ACC112 (cell line): ENCODE results near the gene CD207.
"Not testable (repeated sequence)": the region's sequence is repeated elsewhere in the genome, so short reads cannot be mapped to it uniquely, and the experiment has no call there.

Experiments
- H2AFZ ChIP-seq: fragments of 200-600 bp; sonication (generic); one replicate; pipeline ENCODE4 v1.6.0; 2017; ENCODE audit warnings: antibody characterized with exemption, low read length; ENCODE audit not compliant: unreplicated experiment
- H3K27ac ChIP-seq: fragments of 200-600 bp; sonication (generic); 2 replicates; pipeline ENCODE4 v1.5.1; 2014; ENCODE audit warnings: low read depth, mild to moderate bottlenecking, antibody characterized with exemption, low read length, moderate library complexity
- H3K27me3 ChIP-seq: fragments of 200-600 bp; sonication (generic); 2 replicates; pipeline ENCODE4 v1.6.1; 2014; ENCODE audit warnings: mild to moderate bottlenecking, antibody characterized with exemption, low read length, moderate library complexity, mixed read lengths; ENCODE audit not compliant: insufficient read depth
- H3K36me3 ChIP-seq: fragments of 200-600 bp; sonication (generic); 2 replicates; pipeline ENCODE4 v1.6.1; 2016; ENCODE audit warnings: mild to moderate bottlenecking, antibody characterized with exemption, low read length, moderate library complexity, mixed read lengths; ENCODE audit not compliant: insufficient read depth
- H3K4me1 ChIP-seq: fragments of 200-600 bp; sonication (generic); one replicate; pipeline ENCODE4 v1.6.1; 2016; ENCODE audit warnings: low read length, mixed read lengths; ENCODE audit not compliant: insufficient read depth, unreplicated experiment, control insufficient read depth
- H3K4me3 ChIP-seq: fragments of 200-600 bp; sonication (generic); 2 replicates; pipeline ENCODE4 v1.5.1; 2014; ENCODE audit warnings: mild to moderate bottlenecking, low read depth, low read length
- H3K79me2 ChIP-seq: fragments of 200-600 bp; sonication (generic); one replicate; pipeline ENCODE4 v1.6.0; 2016; ENCODE audit warnings: low read length; ENCODE audit not compliant: control insufficient read depth, unreplicated experiment, insufficient read depth

The CD207 gene

DNA sequence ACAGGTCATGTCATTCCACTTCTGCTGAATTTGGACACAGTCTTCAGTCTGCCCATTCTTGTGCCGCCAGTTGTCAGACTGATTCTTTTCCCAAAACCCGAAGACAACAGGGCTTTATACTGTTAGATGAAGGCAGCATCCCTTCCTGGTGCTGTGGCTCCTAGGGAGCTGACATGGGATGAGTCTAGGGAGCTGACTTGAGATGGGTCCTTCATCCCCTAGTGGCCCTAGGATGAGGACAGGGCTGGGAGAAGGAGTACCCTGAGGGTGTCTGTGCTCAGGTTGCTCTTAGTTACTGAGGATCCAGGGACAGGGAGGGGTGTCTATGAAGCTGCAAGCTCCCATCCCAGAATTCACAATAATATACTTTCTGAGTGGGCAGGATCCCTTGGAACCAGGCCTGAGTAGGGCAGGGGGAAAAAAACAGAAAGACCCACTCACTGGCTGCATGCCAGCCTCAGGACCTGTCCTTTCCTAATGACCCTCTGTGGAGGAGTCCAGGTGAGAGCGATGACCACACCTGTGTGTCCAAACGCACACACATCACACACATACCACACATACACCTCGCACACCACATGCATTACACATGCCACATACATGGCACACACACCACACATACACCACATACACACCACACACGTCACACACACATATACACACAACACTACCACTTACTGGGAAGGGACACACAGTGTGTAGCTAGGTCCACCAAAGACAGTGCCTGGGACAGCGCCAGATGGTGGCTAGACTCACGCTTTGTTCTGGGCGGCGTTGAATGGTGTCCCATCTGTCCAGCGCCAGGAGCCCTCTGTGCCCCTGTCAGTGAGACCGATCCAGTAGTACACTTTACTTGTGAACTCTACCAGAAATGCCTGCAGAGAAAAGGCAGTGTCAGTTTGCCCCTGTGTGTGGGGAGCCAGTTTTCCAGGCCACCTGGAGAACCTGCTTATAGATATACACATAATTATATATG, 26.3 kb downstream of the CD207 start:
- Histone ChIP-seq H3K4me1 (no peaks in the 10 kb centered on the region), H3K36me3 (no peaks in the 10 kb centered on the region), H3K27ac (no peak overlapping the region), H3K27me3 (peaks cover 69% of the 10 kb centered on the region), H2AFZ (no peak overlapping the region), H3K79me2 (no peaks in the 10 kb centered on the region), H3K4me3 (no peak overlapping the region)

DNA sequence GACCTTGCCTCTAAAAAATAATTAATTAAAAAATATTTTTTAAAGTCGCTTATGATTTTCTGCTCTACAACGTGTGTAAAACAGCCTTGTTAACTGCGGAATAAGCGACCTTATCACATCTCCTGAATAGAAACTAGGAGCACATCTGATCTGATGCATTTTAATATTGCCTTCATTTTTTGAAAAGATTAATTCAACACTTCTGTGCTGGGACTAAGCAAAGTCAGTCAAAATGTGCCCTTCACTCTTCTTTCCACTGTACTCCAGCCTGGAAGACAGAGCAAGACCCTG, 27.8 kb downstream of the CD207 start:
- Histone ChIP-seq H3K27me3 (peaks cover 62% of the 10 kb centered on the region), H3K79me2 (no peaks in the 10 kb centered on the region), H3K36me3 (no peaks in the 10 kb centered on the region), H3K4me3 (no peak overlapping the region), H2AFZ (no peak overlapping the region), H3K27ac (no peak overlapping the region), H3K4me1 (no peaks in the 10 kb centered on the region)

DNA sequence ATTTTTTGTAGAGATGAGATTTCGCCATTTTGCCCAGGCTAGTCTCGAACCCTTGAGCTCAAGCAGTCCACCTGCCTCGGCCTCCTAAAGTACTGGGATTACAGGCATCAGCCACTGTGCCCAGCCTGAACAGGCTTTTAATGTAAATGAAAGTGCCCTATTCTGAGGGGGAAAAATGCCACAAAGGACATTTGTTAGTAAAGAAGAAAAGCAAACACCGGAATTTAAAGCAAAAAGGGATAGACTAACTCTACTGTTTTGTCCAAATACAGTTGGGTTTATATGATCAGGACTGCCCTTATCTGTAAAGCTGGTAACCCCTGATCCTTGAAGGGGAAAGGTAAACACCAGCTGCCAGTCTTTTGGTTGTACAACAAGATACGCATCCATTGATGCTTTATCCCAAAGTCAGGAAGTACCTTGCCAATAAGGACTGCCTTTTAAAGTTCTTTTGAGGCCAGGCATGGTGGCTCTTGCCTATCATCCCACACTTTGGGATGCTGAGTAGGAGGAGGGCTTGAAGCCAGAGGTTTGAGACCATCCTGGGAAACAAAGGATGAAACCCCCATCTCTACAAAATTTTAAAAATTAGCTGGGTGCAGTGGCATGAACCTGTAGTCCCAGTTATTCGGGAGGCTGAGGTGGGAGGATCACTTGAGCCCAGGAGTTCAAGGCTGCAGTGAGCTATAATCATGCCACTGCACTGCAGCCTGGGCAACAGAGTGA, 28.4 kb downstream of the CD207 start:
- Histone ChIP-seq H3K79me2 (no peaks in the 10 kb centered on the region), H3K36me3 (no peaks in the 10 kb centered on the region), H2AFZ (no peak overlapping the region), H3K4me3 (no peak overlapping the region), H3K27me3 (peaks cover 58% of the 10 kb centered on the region), H3K4me1 (no peaks in the 10 kb centered on the region), H3K27ac (no peak overlapping the region)

DNA sequence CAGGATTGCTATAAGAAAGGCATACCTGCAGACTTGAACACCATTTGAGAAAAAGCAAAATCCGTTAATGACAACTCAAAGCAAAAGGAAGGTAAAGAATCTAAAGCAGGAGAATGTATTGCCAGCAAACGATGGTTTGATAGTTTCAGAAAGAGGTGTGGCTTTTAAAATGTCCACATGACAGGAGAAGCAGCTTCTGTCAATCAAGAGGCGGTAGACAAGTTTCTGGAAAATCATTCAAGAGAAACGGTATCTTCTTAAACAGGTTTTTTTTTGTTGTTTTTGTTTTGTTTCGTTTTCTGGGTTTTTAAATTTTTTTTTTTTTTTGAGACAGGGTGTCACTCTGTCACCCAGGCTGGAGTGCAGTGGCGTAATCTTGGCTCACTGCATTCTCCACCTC, 29.0 kb downstream of the CD207 start:
- Histone ChIP-seq H3K4me3 (no peak overlapping the region), H3K27me3 (peaks cover 58% of the 10 kb centered on the region), H2AFZ (no peak overlapping the region), H3K4me1 (no peaks in the 10 kb centered on the region), H3K36me3 (no peaks in the 10 kb centered on the region), H3K27ac (no peak overlapping the region), H3K79me2 (no peaks in the 10 kb centered on the region)

DNA sequence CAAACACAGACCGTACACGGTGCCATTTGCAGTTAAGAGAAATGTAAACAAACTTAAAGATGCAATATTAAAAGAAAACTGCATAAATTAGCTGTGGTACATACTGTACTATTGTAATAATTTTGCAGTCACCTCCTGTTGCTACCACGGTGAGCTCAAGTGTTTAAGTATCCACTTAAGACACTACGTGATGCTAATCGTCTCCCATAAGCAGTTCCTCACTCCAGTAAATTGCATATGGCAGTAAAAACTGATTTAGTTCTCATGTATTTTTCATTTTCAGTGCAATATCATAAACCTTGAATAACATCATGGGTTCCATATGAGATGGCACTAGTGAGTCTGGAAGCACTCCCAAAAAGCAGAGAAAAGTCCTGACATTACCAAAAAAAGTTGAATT, 29.6 kb downstream of the CD207 start:
- H3K27ac ChIP-seq, result no peak overlapping the region
- H3K36me3 ChIP-seq, result no peaks in the 10 kb centered on the region
- no peak overlapping the region for H2AFZ ChIP-seq
- no peak overlapping the region for H3K4me3 ChIP-seq
- peaks cover 58% of the 10 kb centered on the region for H3K27me3 ChIP-seq
- H3K79me2 ChIP-seq, result no peaks in the 10 kb centered on the region
- H3K4me1 ChIP-seq, result no peaks in the 10 kb centered on the region

DNA sequence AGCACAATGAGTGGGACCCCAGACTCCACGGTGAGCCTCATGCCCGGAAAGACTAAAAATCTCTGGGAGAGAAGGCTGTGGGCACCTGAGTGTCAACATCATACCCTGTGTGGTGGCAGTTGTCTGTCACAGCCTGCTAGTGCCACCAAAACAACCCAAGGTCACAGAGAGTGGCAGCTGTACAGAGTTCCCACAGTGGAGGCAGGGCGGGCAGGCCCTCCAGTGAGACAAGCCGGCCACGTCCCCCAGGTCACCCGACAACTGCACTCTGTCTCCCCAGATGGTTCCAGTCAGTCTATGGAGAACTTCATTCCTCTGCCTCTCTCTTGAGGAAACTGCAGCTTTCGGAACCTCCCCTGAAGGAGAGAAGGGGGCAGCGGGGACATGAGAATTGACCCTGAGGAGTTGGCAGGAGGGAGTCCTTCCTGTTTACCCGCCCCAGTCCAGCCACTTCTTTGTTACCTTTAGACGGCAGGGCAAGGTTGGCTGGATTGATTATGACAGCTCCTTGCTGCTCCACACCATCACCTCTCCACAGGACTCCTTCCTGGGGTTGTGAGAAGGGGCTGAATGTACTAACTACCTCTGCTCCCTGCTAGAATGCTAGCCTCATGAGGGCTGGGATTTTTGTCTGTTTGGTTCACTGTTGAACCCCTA, 33.9 kb downstream of the CD207 start:
- Histone ChIP-seq H2AFZ (no peak overlapping the region), H3K79me2 (no peaks in the 10 kb centered on the region), H3K4me3 (no peak overlapping the region), H3K27me3 (peaks cover 60% of the 10 kb centered on the region), H3K36me3 (no peaks in the 10 kb centered on the region), H3K27ac (no peak overlapping the region), H3K4me1 (no peaks in the 10 kb centered on the region)

DNA sequence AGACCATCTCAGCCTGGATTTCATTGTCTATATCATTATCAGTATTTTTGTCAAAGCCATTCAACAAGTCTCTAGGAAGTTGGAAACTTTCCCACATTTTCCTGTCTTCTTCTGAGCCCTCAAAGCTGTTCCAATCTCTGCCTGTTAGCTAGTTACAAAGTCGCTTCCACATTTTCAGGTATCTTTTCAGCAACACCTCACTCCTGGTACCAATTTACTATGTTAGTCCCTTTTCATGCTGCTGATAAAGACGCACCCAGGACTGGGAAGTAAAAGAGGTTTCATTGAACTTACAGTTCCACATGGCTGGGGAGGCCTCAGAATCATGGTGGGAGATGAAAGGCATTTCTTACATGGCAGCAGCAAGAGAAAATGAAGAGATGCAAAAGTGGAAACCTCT, 35.9 kb downstream of the CD207 start:
- no peaks in the 10 kb centered on the region for H3K79me2 ChIP-seq
- H3K4me1 ChIP-seq, result no peaks in the 10 kb centered on the region
- peaks cover 71% of the 10 kb centered on the region for H3K27me3 ChIP-seq
- no peak overlapping the region for H3K27ac ChIP-seq
- no peaks in the 10 kb centered on the region for H3K36me3 ChIP-seq
- H3K4me3 ChIP-seq, result no peak overlapping the region
- H2AFZ ChIP-seq, result no peak overlapping the region

DNA sequence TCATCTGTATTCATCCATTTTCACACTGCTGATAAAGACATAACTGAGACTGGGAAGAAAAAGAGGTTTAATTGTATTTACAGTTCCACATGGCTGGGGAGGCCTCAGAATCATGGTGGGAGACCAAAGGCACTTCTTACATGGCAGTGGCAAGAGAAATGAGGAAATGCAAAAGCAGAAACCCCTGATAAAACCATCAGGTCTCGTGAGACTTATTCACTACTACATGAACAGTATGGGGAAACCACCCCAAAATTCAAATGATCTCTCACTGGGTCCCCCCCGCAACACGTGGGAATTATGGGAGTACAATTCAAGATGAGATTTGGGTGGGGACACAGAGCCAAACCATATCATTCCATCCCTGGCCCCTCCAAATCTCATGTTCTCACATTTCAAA, 37.6 kb downstream of the CD207 start:
- peaks cover 80% of the 10 kb centered on the region for H3K27me3 ChIP-seq
- not testable (repeated sequence) for H3K79me2 ChIP-seq, H2AFZ ChIP-seq, H3K36me3 ChIP-seq, H3K27ac ChIP-seq, H3K4me1 ChIP-seq, H3K4me3 ChIP-seq

DNA sequence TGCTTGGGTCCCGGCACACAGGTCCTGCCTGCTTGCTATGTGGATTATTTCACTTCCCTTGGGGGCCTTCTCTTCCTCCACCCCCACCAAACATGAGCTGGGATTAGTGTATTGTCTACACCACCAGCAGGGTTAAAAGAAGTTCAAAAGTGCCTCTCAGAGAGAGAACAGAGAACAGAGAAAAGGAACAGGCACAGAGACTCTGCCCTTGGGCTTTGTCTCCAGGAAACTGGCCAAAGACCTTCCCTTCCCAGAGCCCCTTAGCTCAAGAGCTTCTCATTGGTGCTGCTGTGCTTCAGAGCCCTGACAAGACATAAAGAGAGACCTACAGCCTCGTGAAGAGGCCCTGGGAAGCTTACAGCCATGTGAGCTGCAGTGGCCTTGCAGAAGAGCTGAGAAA, 38.1 kb downstream of the CD207 start:
- Histone ChIP-seq H3K79me2 (no peaks in the 10 kb centered on the region), H3K27ac (no peak overlapping the region), H2AFZ (no peak overlapping the region), H3K27me3 (peaks cover 85% of the 10 kb centered on the region), H3K4me1 (no peaks in the 10 kb centered on the region), H3K36me3 (no peaks in the 10 kb centered on the region), H3K4me3 (no peak overlapping the region)

DNA sequence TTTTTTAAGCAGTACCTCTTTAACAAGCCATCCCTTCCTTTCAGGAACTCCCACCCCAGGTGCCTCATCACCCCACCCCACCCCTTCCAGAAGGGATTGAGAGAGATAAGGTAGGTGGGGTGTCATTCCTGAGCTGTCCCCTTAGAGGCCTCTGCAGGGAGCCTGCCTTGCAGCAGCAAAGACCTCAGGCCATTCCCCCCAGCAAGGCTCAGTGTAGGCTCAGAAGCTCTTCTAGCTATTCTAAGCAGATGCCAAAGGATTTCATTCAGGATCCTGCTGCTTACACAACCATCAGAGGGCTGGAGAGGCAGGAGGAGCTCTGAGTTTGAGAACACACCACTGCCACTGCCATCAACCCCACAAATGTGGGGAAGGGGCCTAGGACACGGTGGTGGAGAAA, 39.4 kb downstream of the CD207 start:
- H3K79me2 ChIP-seq, result no peaks in the 10 kb centered on the region
- no peak overlapping the region for H2AFZ ChIP-seq
- no peak overlapping the region for H3K27ac ChIP-seq
- H3K4me1 ChIP-seq, result no peaks in the 10 kb centered on the region
- no peak overlapping the region for H3K4me3 ChIP-seq
- no peaks in the 10 kb centered on the region for H3K36me3 ChIP-seq
- peaks cover 84% of the 10 kb centered on the region for H3K27me3 ChIP-seq
